Measurements from ENCODE around the gene PRSS21.

PRSS21 gene

DNA sequence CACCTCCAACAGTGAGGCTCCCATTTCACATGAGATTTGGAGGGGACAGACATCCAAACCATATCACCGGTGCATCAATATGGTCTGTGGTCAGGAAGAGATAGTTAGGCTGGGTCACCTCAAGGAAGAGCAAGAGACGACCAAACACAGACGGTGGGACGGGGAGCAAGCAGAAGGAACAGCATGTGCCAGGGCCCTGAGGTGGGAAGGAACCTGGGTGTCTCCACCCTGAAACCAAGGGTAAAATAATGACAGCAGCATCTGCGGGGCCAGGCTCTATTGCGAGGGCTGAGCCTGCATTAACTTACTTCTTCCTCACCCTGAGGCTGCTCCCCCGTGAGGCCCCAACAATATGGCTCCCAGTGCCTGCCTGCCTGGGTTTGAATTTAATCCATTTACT lies 8.9 kb upstream of the PRSS21 start:
- DNase-seq: no peak

DNA sequence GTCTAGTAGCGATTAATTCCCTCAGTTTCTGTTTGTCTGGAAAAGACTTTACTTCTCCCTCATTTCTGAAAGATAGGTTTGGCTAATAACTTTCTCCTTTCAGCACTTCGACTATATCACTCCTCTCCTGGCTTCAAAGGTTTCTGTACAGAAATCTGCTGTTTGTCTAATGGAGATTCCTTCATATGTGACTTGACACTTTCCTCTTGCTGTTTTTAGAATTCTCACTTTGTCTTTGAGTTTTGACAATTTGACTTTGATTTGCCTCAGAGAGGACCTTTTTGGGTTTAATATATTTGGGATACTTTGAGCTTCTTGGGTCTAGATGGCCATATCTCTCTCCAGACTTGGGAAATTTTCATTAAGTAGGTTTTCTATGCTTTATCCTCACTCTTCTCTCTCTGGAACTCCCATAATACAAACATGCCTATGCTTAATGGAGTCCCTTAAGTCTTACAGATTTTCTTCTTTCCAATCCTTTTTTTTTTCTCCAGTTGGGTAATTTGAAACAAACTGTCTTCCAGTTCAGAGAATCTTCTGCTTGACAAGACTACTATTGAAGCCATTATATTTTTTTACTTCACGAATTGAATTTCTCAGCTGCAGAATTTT lies 7.8 kb upstream of the PRSS21 start:
- no peak for DNase-seq

DNA sequence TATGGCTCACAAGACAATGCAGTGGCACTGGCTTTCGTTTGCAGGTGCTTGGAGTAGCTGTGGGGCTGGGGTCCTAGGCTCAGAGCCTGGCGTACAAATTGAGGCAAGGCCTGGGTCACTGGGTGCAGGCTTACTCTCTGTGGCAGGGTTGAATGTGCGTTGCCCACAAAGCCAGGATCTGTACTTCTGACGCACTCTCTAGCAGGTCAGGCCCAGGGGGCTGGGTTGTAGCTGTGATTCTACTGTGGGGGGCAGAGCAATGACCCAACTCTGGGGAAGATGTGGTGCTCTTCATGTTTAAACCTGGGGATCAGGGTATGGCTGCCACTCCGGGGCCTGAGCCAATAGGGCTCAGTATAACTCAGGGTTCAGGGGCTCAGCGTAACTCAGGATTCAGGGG lies 6.4 kb upstream of the PRSS21 start:
- no peak for DNase-seq

DNA sequence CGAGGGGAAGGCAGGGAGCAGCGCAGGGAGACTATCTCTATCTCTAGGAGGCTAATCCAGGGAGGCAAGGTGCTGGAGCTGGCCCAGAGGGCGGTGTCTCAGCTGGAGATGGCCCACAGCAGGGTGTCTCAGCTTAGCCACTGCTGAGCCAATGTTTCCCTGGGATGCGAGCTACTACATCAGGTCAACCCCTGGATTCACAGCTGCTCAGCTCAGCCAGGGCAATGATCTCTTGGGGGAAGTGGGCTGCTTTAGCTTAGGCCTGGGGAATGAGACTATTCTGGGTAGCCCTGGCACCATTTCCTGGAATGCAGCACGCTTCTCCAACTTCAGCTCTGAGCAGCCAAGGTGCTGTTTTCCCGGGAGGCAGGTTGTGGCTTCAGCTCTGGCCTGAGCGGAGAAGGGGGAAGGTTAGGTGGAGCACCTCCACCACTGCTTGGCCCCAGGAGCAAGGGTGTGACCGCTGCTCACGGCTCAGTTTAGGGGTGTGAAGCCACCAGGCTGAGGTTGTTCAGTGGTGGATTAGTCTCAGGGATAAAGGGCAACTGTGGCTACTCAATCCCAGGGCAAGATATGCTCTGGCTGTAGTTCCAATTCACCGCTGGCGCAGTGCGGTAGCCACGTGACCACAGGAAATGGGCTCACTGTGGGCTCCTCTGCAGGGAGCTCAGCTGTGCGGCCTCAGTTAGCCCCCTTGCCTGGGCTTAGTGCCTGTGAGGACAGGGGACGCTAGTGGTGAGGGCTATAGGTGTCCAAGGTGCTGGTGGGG lies 5.2 kb upstream of the PRSS21 start:
- no peak for DNase-seq

DNA sequence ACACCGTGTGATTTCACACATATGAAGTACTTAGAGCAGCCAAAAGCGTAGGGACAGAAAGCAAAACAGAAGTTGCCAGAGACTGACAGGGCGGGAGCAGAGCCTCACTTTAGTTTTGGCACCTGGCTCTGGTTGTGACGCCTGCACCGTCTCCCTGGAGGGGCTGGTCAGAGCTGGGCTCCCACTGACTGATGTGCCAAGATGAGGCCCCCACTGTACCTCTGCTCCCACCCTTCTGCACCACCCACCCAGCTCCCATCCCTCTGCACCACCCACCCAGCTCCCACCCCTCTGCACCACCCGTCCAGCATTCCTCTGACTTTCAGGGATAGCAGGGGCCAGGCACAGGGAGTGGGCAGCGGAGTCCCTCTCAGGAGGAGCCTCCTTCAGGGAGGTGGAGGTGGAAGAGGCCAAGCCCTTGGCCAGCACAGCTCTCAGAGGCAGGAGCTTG lies 3.2 kb upstream of the PRSS21 start:
- no peak for DNase-seq

DNA sequence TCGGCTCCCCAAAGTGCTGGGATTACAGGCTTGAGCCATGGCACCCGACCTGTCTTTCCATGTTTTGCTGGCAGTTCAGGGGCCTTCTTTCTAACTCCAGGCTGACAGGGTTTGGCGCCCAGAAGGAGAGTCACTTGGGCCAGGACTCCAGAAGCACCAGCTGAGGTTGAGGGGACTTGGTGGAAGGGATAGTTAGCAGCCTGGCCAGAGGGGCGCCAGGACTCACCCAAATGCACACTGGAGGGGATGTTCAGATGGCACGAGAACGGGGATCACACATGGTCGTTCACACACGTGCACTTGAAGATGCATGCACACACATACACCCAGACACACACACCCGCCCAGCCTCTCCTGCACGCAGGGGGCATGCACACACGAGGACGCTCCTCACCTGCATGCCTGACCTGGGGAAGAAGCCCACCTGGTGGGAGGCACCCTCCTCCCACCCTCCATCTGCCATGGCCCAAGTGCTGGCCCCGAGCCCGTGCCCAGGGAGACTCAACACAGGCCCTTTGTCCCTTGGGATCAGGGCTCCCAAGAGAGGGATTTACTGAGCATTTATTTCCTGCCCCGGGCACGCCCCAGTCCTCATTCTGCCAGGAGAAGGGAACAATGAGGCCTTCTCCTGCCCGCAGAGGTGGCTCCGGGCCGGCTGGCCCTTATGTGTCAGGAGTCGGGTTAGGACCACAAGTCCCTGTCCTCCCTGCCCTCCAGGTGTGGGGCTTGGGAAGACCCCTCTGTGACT lies 2.3 kb upstream of the PRSS21 start:
- no peak for DNase-seq

DNA sequence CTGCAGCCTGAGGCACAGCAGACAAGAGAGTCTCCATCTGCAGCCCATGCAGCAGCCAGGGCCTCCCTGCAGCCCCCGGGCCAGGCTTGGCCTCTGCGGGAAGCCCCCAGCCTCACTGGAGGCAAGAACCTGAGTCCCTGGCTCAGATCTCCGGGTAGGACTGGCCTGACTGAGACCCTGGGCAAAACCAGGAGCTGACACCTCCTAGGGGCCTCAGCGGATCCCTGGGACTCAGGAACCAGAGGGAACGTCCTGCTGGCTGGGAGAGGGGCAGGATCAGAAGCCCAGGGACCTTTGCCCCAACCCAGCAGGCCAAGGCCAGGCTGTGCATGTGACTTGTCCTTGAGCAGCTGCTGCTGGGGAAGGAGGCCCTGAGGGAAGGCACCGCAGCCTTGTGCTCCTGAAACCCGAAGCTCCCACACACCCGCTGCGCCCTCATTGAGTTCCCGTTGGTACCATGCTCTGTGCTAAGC lies 1.7 kb upstream of the PRSS21 start:
- no peak for DNase-seq

DNA sequence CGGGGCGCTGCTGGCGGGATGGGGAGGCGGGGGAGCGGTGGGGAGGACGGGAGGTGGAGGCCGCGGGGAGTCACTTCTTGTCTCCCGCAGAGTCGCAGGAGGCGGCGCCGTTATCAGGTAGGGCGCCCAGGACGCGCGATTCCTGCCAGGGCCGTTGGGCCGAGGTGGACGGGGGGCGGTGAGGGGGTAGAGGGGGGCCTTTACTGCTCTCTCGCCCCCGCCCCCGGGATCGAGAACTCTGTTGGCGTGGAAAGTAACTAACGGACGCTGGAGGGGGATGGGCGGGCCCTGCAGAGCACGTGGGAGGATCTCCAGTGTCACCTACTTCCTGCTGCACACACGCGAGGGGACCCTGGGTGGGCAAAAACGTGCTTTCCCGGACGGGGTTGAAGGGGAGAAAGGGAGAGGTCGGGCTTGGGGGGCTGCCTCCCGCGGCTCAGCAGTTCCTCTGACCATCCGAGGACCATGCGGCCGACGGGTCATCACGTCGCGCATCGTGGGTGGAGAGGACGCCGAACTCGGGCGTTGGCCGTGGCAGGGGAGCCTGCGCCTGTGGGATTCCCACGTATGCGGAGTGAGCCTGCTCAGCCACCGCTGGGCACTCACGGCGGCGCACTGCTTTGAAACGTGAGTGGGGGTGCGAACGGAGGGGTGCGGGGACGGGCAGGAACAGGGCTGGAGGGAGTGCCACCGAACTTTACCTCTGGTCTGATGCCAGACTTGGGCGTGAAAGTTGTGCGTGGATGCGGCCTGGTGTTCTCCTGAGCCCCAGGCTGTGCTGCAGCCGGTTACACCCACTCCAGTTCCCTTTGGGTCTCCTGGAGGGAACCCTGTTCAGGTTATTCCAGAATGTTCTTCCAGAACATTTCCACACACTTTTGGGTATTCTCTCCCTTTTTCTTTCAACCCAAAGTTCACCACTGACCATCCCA lies 569 bp downstream of the PRSS21 start:
- peak; percentile 26 for DNase-seq

DNA sequence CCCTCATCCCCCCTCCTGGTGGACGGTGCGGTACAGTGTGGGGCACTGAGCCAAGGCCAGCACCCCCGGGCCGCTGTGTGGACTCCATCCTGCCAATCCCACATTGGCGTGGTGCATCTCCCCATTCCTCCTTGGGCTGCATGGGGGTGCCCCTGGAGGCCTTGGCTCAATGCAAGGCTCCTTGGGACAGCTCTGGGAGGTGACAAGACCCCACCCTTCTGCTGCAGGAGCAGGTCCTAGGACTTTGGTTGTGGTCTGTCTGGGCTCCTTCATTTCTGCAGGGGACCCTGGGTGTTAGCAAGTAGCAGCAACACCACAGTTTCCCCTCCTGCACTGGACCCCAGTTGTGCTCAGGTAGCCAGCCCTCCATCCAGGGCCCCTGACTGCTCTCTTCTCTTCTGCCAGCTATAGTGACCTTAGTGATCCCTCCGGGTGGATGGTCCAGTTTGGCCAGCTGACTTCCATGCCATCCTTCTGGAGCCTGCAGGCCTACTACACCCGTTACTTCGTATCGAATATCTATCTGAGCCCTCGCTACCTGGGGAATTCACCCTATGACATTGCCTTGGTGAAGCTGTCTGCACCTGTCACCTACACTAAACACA lies 1.3 kb downstream of the PRSS21 start:
- DNase-seq: no peak

DNA sequence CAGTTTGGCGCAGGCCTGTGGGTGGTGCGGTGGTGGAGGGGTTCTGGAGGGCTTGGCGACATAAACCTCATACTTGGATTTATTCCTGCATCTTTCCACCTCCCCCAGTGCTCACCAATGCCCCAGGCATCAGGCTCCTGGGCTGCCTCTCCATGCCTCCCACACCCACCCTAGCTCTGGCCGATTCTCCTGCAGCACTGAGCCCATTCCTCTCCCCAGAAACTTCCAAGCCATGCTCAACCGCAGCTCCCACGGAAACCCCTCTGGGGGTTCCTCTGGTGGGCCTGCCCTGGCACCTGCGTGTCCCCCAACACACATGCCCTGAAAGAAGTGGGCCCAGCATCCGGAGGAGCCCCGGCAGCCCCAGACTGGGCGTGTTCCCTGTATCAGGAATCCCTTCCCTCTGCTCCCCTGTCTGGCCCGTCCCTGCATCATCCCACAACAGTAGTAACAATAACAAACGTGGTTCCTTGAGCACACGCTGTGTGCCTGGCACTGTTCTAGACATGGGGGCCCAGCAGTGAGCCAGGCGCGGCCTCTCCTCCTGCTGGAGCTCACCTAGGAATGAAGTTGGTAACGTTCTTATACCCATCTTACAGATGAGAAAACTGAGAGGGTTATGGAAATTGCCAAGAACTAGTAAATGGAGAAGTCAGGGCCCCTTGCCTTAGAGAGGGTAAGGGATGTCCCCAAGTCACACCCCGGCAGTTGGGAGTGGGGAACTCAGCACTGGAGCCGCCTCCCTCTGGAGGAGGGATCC lies 2.3 kb downstream of the PRSS21 start:
- DNase-seq: no peak

DNA sequence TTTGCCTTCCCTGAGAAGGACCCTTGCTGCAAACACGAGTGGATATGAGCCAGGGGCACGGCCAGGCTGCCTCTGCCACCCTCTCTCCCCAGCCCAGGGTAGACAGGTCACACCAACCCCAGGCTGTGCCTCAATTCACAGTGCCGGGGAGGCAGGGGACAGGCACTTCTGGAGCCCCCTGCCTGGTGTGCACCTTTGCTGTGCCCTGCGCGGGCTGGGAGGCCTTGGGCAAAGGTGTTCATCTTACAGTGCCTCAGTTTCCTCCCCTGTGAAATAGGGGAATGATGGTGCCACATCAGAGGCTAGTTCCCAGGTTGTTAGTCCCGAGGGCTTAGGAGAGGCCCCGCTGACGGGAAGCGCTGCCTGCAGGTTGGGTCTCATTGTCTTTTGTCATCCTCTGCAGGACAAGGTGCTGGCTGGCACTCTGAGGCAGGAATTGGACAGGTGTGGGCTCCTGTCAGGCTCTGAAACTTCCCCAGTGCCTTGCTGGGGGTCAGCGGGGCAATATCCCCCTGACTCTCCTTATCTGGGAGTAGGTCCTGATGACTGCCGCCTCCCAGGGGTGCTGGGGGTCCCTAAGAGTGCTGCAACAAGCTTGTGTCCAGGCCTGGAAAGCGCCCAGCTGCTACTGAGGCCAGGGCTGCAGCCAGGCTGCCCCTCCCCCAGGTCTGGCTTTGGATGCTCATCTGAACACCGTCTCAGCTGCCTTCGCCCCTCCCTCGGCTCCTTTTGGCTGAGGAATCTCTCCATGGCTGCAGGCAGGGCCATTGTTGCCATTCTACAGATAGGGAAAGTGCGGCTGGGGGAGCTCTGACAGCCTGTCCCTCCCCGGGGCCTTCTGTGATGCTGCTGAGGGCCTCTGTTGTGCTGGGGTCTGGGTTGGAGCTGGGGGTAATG lies 3.1 kb downstream of the PRSS21 start:
- no peak for DNase-seq

DNA sequence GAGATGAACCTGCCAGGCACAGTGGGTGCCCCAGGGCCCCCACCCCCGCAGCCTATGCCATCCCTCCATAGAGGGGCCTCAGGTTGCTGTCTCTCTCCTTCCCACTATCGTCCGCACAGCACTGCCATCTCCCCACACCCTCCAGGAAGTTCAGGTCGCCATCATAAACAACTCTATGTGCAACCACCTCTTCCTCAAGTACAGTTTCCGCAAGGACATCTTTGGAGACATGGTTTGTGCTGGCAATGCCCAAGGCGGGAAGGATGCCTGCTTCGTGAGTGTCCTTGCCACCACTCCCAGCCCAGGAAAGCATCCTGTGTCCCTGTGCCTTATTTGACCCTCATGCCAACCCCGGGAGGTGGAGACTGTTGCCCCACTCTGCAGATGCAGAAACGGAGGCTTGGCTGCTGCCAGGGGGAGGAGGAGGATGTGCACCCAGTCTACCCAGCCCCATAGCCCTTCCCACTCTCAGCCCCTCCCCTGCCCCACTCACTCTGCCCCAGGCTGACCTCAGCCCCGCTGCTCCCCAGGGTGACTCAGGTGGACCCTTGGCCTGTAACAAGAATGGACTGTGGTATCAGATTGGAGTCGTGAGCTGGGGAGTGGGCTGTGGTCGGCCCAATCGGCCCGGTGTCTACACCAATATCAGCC lies 3.9 kb downstream of the PRSS21 start:
- DNase-seq: no peak

DNA sequence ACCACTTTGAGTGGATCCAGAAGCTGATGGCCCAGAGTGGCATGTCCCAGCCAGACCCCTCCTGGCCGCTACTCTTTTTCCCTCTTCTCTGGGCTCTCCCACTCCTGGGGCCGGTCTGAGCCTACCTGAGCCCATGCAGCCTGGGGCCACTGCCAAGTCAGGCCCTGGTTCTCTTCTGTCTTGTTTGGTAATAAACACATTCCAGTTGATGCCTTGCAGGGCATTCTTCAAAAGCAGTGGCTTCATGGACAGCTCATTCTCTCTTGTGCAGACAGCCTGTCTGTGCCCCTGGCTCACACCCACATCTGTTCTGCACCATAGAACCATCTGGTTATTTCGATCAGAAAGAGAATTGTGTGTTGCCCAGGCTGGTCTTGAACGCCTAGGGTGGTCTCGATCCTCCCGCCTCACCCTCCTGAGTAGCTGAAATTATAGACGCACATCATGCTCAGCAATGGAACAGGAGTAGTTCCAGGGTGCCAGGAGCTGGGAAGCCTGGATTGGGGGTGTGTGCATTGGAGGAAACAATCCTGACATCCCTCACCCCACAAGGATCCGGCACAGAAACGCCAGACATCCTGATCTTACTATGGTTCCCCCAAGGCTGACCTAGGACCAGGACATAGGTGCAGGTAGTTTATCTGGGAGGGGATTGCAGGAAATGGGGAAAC lies 4.6 kb downstream of the PRSS21 start:
- no peak for DNase-seq

DNA sequence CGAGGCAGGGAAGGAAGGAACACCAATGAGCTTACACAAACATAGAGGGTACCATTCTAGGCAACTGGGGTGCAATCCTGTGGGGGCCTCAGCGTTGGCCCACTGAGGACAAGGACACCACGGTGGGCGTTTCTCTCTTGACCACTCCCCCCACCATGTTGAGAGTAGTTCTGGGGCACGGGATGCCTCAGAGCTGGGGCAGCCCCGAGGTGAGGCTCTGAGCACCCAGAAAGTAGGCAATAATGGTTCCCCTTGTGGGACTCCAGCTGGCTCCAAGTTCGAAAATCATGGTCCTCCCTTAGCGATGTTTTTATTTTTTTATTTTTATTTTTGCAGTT lies 5.1 kb downstream of the PRSS21 start:
- no peak for DNase-seq

DNA sequence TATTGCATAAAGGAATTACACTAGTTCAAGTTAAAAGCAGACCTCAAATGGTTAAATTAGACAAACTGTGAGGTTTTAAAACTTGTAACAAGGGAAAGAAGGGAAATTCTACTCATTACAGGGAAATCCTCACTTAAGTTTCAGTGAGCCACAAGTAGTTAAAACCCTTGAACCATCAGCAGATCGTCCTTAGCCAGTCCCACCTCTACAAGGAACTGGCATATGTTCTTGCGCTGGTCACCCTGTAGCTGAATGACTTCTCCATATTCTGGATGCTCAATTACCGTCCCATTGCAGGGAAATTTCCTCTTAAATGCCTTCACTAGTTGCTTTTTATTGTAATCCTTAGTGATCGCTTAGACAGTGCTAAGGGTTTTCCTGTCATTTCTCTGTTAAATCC lies 5.5 kb downstream of the PRSS21 start:
- DNase-seq: no peak

DNA sequence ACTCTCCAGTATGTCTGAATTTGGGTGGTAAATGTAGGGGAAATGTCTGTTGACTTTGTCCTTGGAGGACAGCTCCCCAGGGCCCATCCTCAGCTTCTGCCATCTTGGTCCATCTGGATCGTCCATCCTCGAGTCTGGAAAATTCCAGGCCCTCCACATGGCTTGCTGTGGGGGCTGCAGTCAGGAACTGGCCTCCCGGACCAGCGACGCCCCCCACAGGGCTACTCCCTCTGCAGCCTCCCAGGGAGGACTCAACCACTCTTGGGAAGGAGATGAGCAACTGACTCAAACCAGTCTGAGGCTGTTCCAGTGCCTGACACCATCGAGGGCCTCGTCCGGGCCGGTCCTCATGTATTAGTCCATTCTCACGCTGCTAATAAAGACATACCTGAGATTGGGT lies 7.6 kb downstream of the PRSS21 start:
- no peak for DNase-seq

DNA sequence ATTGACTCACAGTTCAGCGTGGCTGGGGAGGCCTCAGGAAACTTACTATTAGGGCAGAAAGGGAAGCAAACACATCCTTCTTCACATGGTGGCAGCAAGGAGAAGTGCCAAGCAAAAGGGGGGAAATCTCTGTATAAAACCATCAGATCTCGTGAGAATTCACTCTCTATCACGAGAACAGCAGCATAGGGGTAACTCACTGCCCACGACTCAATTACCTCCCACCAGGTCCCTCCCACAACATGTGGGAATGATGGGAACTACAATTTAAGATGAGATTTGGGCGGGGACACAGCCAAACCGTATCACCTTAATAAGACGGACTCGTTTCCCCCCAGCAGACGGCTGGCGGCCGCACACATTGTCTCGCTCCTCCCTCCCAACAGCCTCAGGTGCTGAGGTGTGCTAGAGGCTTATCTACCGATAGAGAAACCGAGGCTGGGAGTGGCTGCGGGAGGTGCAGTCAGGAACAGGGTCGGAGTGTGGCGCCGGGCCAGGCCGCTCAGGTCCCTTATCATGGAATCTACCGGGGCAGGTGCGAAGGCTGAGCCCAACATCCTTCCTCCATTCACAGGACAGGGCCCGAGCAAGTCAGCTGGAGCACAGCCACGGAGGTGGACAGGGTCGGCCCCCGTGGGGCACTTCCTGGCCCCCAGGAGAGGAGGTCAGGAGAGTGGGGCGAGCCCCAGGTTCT lies 8.2 kb downstream of the PRSS21 start:
- no peak for DNase-seq

DNA sequence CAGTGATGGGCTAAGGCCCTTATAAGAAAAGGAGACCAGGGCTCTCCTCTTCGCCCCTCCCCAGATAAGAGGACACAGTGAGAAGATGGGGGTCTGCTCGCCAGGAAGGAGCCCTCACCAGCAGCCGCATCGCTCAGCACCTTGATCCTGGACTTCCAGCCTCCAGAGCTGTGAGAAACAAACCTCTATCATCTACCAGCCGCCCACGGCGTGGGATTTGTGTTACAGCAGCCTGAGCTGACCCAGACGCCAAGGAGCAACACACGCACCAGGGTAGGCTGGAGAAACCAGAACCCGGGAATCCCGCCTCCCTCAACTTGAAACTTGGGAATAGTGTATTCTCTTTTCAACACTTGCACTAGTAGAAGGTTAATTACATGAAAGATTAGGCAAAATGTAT lies 8.9 kb downstream of the PRSS21 start:
- no peak for DNase-seq

Data from hematopoietic multipotent progenitor cell treated with erythropoietin and hydrocortisone succinate and interleukin-3 and kit ligand, for 4 days (in vitro differentiated cells).